Islet of Langerhans (tissue), 1 donor: ENCODE measurements around the gene FCHO2.
"Not testable (repeated sequence)": the region's sequence is repeated elsewhere in the genome, so short reads cannot be mapped to it uniquely, and the experiment has no call there.

Source experiments
- FAIRE-seq: peaks from one replicate; lab custom pipeline; 2011; peaks lifted over from hg19 to GRCh38; lab: Jason Lieb, UNC

Gene FCHO2

GRCh38 chr5:72956324-72957140, 691 bp downstream of the FCHO2 start:
- FAIRE-seq, result peak; percentile 70

- FAIRE-seq, result no peak
These were observed 1.5 kb downstream of the FCHO2 start for GRCh38 chr5:72957337-72957736.

DNA sequence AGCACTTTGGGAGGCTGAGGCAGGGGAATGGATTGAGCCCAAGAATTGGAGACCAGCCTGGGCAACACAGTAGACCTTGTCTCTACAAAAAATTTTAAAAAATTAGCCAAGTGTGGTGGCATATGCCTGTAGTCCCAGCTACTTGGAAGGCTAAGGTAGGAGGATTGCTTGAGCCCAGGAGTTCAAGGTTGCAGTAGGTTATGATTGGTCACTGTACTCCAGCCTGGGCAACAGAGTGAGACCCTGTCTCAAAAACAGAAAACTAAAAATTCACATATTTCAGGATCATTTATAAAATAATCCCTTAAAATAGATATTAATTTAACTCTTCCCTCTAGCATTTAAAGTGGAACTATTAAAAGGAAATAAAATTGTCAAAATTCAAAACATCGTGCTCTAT, 3.4 kb downstream of the FCHO2 start:
- FAIRE-seq, result no peak

DNA sequence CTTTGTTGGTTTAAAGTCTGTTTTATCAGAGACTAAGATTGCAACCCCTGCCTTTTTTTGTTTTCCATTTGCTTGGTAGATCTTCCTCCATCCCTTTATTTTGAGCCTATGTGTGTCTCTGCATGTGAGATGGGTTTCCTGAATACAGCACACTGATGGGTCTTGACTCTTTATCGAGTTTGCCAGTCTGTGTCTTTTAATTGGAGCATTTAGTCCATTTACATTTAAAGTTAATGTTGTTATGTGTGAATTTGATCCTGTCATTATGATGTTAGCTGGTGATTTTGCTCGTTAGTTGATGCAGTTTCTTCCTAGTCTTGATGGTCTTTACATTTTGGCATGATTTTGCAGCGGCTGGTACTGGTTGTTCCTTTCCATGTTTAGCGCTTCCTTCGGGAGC, 18.6 kb downstream of the FCHO2 start:
- FAIRE-seq, result not testable (repeated sequence)

- FAIRE-seq, result not testable (repeated sequence)
These were observed 21.0 kb downstream of the FCHO2 start for GRCh38 chr5:72976810-72977209.

DNA sequence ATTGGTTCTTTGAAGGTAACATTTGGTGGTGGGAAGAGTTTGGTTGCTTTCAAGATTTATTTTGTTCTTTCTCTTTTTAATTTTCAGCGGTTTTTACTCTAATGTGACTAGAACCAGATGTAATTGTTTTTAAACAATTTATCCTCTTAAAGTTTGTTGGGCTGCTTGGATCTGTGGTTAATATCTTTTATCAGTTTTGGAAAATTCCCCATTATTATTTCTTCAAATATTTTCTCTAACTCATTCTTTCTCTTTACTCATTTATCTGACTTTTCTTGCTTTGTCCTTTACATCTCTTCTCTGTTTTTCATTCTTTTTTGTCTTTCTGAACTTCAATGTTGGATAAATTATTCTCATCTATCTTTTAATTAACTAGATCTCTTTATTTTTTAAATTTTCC, 29.9 kb downstream of the FCHO2 start:
- peak; percentile 90 for FAIRE-seq

GRCh38 chr5:72988769-72989168, 32.9 kb downstream of the FCHO2 start:
- FAIRE-seq, result no peak

DNA sequence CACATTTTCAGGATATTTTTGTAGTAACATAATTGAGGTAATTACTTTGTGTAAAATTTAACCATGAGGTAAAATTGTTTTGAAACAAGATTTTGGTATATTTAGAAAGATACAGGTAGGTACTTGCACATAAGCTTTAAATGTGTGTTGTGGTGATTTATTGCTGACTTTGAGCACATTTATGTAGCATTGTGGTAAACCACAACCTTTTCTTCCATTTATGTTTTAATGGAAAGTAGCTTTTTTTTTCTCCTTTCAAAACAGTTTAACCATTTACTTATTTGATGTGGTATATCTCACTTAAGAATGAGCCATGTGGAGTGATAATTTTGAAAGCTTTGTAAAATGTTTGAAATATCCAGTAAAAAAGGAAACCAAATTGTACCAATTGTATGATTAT, 35.6 kb downstream of the FCHO2 start:
- no peak for FAIRE-seq

GRCh38 chr5:72994578-72994977, 38.7 kb downstream of the FCHO2 start:
- no peak for FAIRE-seq

DNA sequence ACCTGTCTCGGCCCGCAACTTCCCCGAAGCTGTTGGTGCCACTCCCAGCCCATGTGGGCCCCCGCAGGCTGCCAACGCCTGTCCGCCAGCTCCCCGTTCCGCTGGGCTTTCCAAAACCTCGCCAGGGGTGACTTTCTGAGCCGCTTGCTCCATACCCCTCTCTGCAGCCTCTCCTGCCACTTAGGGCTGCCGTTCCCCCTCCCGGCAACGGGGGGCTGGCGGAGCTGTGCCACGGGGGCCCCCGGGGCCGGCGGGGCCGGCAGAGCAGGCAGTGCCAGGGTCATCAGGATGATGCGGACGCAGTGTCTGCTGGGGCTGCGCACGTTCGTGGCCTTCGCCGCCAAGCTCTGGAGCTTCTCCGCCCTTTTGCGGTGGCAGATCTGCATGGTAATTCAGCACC, 40.8 kb downstream of the FCHO2 start:
- FAIRE-seq, result no peak

GRCh38 chr5:72999916-73000315, 44.1 kb downstream of the FCHO2 start:
- FAIRE-seq, result no peak

DNA sequence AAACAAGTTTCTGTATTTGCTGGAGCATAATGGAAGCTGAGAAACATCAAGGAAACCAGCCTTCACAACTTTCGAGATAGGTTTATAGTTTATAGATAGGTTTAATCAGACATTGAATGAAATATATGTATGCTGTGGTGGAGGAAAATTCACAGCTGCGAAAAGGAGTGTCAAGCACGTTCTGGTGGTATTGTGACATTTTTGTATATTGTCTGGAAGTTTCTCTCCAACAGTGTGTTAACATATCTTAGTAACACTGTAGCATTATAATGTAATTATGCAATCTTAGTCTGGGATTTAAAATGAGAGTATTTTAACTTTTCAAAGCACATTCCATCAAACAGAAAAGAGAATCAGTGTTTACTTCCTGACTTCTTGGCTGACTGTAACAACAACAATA, 50.0 kb downstream of the FCHO2 start:
- FAIRE-seq, result no peak

GRCh38 chr5:73007051-73007450, 51.2 kb downstream of the FCHO2 start:
- no peak for FAIRE-seq

- FAIRE-seq, result no peak
These were observed 53.0 kb downstream of the FCHO2 start for GRCh38 chr5:73008831-73009230.

DNA sequence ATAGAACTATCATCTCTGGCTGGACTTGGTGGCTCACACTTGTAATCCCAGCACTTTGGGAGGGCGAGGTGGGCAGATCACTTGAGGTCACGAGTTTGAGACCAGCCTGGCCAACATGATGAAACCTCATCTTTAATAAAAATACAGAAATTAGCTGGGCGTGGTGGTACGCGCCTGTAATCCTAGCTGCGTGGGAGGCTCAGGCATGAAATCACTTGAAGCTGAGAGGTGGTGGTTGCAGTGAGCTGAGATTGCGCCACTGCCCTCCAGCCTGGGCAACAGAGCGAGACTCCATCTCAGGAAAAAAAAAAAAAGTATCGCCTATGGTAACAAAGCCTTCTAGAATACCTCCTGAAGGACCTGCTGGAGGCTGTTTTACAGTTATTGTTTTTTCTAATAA, 55.8 kb downstream of the FCHO2 start:
- not testable (repeated sequence) for FAIRE-seq

- no peak for FAIRE-seq
These were observed 63.1 kb downstream of the FCHO2 start for GRCh38 chr5:73018892-73019291.

DNA sequence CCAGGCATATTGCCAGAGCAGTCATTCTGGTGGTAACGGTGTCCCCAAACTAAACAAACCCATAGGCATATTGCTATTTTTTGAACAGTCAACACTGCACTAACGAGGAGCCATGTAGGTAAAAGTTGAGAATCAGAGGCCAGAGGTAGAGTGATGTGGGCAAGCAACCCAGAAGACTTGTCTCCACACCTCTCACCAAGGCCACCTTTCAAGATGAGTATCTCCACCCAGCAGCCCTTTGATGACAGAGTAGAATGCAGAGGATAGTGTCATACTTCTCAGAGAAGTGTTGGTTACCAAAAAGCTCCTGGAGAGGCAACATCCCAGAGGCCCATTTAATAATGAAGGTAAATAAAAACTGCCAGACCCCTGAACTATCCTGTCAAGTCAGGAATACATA, 63.9 kb downstream of the FCHO2 start:
- FAIRE-seq, result no peak

DNA sequence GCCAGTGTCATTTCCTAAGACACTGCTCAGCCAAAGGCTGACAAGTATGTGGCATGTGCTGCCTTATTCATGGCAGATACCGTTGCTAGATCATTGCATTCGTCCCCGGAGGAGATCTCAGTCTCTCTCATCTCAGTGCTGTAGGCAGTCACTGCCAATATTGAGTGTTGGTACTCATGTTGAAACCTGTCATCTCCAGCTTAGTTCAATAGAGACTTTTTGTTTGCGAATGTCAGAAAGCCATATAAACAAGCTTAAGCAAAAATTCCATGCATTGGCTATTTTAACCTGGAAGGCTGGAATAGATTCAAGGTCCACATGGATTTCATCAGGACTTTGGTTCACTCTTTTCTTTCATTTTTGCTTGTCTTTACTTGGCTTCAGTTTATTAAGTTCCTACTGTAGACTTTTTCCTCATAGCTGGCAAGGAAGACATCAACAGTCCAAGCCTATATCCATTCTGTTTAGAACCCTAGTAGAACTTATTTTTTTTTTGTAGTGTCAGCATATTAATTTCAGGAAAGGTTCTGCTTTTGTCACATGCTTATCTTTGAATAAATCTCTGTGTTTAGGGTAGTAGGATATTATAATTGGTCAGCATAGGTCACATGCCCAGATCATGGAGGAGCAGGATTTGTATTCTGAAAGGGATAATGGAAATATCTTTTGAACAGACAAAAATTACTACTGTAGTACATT, 66.8 kb downstream of the FCHO2 start:
- FAIRE-seq, result no peak

- FAIRE-seq, result not testable (repeated sequence)
These were observed 69.2 kb downstream of the FCHO2 start for GRCh38 chr5:73024946-73025544.

DNA sequence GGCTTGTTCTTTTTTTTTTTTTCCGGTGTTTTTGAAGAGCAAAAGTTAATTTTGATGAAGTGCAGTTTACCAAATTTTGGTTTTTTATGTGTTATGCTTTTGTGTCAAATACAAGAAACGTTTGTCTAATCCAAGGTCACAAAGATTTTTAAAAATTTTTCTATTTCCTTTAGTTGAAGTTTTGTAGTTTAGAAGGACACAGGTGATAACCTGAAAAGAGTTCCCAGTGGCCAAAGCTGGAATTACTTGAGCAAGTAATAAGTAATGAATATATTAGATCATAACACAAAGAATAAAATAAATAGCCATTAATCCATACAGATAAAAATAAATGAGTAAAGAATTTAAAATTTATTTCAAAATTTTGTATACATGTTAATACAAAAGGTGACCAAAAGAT, 71.5 kb downstream of the FCHO2 start:
- FAIRE-seq, result no peak

DNA sequence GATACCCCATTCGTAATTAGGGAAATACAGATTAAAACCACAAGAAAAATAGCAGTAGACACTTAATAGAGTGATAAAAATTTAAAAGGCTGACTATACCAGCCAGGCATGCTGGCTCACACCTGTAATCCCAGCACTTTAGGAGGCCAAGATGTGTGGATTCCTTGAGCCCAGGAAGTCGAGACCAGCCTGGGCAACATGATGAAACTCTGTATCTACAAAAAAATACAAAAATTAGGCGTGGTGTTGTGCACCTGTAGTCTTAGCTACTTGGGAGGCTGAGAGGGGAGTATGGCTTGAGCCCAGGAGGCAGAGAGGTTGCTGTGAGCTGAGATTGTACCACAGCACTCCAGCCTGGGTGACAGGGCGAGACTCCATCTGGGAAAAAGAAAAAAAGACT, 72.0 kb downstream of the FCHO2 start:
- FAIRE-seq, result no peak

DNA sequence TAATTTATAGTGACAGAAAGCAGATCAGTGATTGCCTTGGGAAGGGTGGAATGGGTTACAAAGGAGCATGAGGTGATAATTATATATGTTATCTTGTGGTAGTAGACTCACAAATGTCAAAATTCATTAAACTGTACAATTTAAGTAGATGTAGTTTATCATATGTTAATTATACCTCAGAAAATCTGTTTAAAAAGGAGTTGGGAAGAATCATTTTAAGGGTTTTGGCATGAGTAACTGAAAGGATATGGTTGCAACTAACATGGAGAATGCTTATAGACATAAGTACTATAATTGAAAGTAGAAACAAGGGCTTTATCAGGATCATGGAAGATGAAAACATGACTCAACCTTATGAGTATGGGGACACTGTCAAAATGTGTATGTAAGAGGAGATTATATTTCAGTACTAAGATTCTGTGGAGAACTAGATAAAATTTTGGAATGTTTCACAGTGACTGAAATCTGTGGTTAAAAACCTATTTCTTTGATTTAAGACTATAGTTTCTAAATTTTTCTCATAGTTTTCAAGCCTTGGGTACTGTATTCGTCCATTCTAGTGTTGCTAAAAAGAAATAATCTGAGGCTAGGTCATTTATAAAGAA, 73.3 kb downstream of the FCHO2 start:
- FAIRE-seq, result no peak

GRCh38 chr5:73030531-73030930, 74.7 kb downstream of the FCHO2 start:
- no peak for FAIRE-seq
